HTERT RPE-1 (cell line): ENCODE data around the gene ABHD17A.
"Not testable (repeated sequence)": the region's sequence is repeated elsewhere in the genome, so short reads cannot be mapped to it uniquely, and the experiment has no call there.

Experiments used
- in situ Hi-C: fragments of 300-500 bp; cut with MboI; formaldehyde crosslinking; loops from 4 replicates; pipeline ENCODE4 v1.14.3; 2020; ENCODE audit warnings: low sequenced_read_pairs

ABHD17A gene

DNA sequence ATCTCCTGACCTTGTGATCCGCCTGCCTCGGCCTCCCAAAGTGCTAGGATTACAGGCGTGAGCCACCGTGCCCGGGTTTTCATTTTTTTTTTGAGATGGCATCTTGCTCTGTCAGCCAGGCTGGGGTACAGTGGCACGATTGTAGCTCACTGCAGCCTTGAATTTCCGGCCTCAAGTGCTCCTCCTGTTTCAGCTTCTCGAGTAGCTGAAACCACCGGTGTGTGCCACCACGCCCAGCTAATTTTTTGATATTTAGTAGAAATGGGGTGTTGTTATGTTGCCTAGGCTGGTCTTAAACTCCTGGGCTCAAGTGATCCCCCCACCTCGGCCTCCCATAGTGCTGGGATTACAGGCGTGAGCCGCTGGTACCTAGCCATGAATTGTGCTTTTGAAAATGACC is 25.8 kb upstream of the ABHD17A start:
- in situ Hi-C loops: no loop called here

DNA sequence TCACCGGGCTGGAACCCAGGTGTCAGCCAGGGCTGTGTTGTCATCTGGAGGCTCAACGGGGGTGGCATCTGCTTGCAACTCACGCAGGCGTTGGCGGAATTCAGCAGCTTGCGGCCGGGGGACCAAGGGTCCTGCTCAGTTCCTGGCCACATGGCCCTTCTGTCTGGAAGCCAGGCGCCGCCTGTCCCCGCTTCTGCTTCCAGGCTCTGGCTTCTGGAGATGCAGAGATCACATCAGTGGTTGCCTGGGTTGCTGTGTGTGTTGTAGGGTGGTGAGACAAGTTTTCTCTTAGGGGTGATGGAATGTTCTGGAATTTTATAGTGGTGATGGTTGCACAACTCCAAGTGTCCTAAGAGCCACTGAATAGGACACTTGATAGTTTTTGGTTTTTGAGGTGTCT is 24.9 kb upstream of the ABHD17A start:
- in situ Hi-C loops: no loop called here

DNA sequence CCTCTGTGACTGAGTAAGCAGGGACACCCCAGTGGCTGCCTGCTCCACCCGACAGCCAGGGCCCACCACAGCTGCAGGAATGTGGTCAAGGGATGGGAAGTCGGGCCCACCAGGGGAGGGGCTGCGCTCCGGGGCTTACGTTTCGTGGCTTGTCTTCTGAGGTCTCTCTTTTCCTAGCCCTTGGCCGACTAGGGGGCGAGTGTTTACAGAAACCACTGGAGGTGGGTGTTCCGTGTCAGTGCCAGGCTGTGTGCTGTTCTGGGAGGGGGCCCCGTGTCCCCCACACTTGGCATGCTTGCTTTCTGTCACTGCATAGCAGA is 24.4 kb upstream of the ABHD17A start:
- in situ Hi-C loops: no loop called here

DNA sequence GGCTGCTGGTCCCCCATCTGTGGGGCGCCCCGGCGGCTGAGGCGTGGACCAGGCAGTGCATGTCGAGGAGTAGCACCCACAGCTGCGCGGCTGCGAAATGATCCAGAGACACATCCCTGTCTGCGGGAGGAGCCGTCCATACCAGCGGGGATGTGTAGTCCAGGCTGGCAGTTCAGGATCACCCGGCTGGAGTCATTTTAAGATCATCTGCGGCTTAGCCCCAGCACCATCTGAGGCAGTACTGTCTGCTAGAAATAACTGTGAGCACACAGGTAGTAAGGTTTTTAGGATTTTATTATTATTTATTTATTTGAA is 23.0 kb upstream of the ABHD17A start:
- in situ Hi-C loops: no loop called here

DNA sequence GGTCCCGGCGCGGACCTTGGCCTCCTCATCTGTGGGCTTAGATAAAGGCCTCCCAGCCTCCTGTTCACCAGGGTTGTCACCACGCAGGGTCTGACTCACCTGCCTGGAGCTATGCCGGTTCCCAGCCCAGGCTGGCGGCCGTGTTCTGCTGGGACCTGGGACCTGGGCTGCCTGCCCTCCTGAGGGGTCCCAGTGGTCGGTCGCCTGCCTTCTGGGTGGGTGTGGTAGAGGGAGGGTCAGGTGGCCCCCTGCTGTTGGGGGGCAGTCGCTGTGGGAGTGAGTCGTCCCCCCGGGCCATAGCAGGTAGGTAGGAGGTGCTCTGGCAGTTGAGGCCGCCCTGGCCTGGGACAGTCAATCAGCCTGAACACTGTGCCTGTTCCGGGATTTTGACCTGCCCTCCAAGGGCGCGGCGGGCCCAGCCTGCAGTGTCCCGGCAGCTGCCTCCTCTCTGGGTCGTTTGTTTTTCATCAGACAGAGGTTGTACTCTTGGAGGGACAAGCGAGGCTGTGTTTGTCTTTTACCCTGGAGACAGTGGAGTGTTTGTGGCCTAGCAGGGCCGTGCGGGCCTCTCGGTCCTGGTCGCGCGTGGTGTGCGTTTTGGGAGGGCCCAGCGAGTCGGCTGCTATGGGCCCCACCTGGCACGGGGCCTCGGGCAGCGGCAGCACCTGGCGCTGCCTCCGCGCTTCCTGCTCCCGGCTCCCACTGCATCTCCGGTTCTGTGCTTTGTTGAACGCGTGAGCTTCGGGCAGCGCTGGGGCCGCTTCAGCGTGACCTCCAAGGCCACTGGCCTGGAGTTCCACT is 22.5 kb upstream of the ABHD17A start:
- in situ Hi-C loops: no loop called here

DNA sequence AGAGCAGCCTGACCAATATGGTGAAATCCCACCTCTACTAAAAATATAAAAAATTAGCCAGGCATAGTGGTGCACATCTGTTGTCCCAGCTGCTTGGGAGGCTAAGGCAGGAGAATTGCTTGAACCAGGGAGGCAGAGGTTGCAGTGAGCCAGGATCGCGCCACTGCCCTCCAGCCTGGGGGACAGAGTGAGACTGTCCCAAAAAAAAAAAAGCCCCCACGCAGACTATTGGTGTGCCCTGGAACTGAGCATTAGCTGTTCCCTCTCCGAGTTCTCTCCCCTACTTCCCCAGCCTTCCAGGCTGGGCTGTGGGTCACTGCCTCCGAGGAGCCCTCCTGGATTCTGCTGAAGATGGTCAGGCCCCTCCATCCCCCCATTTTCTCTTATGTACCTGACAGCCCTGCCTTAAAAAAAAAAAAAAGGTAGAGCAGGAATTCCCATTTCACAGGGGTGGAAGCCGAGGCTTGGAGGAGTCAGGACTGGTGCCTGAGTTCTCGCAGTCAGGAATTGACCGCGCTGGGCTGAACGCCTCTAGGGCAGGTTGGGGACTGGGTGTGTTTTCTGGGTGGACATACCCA is 21.8 kb upstream of the ABHD17A start:
- in situ Hi-C loops: no loop called here

DNA sequence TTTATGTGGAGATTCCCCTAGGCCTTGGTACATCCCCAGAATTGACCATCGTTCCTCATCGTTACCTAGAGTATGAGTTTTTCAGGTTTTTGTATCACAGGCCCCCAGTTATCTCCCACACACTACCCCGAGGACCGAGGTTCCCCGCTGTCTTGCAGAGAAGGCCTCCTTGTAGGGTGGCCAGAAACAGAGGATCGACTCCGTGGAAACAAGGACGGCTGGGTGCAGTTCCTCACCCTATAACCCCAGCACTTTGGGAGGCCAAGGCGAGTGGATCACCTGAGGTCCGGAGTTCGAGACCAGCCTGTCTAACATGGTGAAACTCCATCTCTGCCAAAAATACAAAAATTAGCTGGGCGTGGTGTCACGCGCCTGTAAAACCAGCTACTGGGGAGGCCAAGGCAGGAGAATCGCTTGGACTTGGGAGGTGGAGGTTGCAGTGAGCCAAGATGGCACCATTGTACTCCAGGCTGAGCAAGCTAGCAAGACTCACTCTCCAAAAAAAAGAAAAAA is 20.6 kb upstream of the ABHD17A start:
- in situ Hi-C loops: no loop called here

DNA sequence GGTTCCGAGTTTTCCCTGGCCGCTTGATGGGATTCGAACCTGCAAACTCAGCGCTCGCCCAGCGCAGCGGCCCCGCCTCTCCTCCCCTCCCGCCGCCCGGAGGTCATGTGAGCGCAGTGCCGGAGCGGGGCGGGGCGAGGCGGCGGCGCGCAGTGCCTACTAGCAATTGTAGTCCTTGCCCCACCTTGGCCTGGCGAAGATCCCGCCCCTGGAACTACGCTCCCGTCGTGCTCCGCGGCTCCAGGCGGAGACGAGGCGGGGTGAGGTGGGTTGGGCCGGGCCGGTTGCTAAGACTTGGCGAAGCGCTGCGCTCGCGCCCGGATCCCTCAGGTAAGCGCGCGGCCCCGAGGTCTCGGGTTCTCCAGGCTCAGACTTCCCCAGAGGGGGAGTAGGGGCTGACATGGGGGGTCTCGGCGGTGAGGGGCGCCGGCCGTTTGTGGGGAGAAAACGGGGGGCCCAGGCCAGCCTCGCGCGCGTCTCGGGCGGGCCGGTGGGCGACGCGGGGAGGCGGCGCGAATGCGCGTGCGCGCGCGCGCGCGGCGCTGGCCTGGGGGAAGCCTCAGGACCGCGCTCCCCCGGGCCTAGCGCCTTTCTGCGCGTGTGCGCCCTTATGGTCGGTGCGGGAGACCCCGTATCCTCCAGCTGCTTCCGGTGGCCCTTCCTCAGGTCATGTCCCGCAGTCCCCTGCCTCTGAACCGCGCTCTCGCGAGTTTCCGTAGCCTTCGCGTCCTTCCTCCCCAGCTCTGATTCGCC is 20.0 kb upstream of the ABHD17A start, which contains the start of the genes ADAT3 and SCAMP4:
TSS of gene ADAT3 (plus strand) at position 290 of the 753 bp plus-strand sequence. CDS start 6,649 bp downstream, outside the sequence.
TSS of gene SCAMP4 (plus strand) at position 290 of the 753 bp plus-strand sequence. CDS start 9,621 bp downstream, outside the sequence.
- in situ Hi-C loops: no loop called here

DNA sequence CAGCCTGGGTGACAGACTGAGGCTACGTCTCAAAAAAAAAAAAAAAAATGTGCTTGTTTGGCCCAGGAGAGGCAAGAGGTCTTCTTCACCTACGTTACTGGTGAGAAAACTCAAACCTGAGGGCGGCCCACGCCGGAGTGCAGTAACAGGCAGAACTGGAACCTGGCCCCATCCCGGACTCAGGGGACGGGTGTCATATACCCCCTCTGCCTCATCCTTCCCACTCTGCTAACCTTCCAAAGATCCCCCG is 19.5 kb upstream of the ABHD17A start:
- in situ Hi-C loops: no loop called here

DNA sequence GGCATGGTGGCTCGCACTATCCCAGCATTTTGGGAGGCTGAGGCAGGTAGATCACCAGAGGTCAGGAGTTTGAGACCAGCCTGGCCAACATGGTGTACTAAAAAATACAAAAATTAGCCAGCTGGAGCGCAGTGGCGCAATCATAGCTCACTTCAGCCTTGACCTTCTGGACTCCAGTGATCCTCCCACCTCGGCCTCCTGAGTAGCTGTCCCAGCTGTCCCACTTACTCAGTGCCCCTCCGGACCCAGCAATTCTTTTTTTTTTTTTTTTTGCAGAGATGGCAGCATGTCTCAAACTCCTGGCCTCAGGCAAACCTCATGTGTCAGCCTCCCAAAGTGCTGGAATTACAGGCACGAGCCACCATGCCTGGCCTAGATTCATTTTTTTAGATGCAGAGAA is 17.6 kb upstream of the ABHD17A start:
- in situ Hi-C loops: no loop called here

DNA sequence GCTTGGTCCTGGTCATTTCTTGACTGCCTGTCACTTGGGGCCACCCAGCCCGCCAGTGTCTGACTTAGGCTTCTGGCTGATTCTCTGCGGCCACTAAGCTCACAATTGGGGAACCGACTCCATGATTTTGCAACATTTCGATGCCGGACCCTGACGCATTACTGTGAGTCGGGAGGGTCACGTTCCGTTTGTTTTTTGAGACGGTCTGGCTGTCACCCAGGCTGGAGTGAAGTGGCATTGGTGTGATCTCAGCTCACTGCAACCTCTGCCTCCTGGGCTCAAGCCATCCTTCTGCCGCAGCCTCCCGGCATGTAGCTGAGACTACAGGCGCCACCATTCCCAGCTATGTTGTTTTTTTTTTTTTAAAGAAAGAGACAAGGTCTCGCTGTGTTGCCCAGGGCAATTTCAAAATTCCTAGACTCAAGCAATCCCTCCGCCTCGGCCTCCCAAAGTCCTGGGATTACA is 16.7 kb upstream of the ABHD17A start:
- in situ Hi-C loops: no loop called here

DNA sequence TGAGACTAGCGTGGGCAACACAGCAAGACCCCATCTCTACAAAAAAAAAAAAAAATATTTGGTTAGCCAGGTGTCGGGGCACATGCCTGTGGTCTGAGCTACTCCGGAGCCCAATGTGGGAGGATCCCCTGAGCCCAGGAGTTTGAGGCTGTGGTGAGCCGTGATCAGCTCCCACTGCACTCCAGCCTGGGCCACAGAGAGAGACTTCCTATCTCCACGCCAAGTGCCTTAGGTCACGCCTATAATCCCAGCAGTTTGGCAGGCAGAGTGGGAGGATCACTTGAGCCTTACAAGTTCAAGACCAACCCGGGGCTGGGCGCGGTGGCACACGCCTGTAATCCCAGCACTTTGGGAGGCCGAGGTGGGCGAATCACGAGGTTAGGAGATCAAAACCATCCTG is 11.2 kb upstream of the ABHD17A start:
- in situ Hi-C loops: no loop called here

DNA sequence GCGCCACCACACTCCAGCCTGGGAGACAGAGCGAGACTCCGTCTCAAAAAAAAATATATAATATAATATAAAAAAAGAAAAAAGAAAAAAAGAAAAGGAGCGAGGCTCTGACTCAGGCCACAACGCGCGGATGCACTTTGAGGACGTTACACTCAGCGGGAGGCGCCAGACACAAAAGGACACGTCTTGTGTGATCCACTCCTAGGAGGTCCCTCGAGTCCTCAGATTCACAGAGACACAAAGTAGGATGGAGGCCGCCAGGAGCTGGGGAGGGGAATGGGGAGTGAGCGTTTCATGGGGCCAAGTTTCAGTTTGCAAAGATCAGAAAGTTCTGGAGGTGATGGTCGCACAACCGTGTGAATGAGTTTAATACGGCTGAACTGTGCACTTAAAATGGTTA is 8.5 kb upstream of the ABHD17A start:
- in situ Hi-C loops: no loop called here

DNA sequence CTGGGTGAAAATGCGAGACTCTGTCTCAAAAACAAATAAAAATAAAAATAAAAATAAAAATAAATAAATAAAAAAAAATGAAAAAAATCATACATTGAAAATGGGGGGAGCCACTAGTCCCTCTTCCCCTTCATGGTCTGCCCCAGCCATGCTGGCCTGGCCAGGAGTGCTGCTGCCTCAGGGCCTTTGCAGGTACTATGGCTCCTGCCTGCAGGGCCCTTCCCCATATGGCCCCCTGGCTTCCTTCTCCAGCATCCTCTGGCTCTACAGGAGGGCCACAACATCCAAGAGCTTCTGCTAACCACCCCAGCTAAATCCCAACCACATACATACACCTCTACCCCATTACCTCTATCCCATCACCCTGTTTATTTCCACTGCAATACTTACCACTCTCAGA is 4.6 kb upstream of the ABHD17A start:
- in situ Hi-C loops: no loop called here

DNA sequence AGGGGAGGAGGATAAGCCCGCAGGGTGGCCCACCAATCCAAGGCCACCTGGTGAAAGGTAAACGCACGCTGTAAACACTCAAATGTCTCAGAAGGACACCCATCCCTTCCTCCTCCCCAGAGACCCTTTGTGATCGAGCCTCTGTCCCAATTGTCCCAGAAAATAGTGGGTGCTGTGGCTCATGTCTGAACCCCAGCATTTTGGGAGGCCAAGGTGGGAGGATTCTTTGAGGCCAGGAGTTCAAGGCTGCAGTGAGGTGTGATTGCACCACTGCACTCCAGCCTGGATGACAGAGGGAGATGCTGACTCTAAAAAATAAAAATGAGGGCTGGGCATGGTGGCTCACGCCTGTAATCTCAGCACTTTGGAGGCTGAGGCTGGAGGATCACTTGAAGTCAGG is 3.1 kb upstream of the ABHD17A start:
- in situ Hi-C loops: no loop called here

DNA sequence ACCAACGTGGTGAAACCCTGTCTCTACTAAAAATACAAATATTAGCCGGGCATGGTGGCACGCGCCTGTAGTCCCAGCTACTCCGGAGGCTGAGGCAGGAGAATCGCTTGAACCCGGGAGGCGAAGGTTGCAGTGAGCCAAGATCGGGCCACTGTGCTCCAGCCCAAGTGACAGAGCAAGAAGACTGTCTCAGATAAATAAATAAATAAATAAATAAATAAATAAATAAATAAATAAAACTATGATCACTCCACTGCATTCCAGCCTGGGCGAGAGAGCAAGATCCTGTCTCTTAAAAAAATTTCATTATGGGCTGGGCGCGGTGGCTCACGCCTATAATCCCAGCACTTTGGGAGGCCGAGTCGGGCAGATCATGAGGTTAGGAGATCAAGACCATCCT is 1.1 kb upstream of the ABHD17A start:
- in situ Hi-C loops: not testable (repeated sequence)

DNA sequence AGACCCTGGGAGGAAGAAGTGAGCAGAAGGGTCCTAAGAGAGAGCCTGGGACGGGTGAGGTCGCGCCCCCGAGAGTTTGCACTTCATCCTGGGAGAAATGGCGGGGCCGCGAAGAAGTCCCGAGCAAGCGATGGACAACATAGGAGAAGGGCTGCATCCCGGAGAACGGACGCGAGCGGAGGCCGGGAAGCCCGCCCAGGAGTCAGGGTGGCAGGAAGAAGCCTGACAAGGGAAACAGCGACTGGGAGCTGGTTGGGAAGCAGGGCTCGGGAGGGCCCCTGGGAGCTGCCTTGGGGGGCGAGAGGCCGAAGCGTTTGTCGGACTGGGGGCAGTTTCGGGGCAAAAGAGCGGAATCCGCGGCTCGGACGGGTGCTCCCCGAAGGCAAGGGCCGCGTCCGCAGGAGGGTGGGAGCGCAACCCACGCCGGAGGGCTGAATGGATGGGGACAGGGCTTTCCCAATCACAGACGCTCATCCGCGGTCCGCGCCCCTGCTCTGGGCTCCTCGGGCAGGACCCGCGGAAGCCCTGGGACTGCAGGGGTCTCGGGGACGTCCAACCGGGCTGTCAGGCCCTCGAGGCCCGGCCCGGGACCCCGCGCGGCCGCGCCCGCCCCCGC is 469 bp downstream of the ABHD17A start:
- in situ Hi-C loops: no loop called here

DNA sequence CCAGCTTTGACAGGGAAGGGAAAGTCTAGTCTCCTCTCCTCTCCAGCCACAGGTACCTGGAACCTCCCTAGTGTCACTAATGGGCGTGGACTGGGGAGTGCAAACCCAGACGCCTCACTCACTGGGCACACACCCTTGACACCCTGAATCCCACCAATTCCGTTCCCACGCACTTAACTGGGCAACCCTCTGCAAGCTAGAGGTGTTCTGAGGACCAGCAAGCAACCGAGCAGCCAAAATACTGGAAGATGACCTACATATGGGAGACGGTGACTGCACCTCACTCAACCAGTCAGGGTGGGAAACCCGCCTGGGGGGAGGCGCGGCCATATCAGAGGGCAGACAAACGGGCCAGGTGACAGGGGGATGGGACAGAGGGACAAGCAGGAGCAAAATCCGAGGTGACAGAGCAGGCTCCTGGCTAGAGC is 991 bp downstream of the ABHD17A start:
- in situ Hi-C loops: no loop called here

DNA sequence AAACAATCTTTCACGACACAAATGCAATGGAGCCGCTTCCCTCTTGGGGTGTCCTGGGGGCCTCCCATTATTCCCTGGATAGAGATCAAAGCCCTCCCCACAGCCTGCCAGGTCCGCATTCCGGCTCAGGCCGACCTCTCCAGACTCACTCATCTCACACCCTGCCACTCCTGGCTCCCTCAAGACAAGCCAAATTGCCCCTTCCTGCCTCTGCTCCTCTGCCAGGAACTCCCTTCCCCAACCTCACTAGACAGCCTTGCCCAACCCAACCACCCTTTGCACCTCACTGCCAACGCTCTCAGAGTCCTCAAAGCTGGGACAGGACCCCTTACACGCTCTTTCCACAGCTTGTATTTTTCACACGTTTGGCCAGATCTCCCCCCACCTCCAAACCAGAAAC is 1.5 kb downstream of the ABHD17A start:
- in situ Hi-C loops: no loop called here

DNA sequence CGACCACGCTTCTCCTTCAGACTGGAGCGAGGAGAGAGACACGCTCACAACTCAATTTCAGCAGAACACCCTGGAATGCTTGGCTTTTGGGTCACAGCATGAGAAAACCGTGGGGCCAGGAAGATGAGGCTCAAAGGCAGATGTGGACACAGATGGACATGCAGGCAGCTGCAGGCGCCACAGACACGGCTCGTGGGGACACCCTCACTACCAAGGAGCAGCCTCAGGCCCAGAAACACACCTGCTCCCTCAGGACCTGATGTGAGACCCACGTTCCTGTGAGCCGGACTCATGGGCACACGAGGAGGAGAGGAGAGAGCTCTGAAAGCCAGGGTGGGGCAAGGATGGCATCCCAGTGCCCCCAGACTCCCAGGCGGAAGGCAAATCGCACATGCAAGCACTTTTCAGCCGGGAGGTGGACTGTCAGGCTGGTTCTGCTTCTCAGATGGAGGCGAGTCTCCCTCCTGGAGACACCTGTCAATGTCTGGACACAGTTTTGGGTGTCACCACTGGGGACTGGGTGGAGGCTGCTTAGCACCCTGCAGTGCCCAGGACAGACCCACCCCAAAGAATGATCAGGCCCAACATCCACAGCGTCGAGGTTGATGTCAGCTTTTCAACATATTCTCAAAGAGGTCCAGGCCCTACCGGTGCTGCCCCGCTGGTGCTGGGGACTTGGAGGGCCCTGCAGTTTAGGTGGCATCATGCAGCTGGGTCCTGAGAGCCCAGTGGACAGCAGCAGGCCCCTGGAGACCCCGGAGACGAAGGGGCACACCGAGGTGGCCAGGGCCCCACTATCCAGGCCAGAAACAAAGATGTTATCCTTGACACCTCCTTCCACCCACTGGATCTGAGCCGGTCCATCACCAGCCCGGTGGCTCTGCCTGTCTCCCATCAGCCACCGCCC is 2.3 kb downstream of the ABHD17A start:
- in situ Hi-C loops: no loop called here
